ENCODE results near the gene NRDE2.

GRCh38 chr14:90354551-90355298 is 23.0 kb upstream of the NRDE2 start:
- TF ChIP-seq CTCF (conservative IDR thresholded peaks at IDR 0.05) (no peak), ZFX (IDR thresholded peaks at IDR 0.05) (no peak)
